HG03571 (cell line): ENCODE results near the gene NEMP1.
"Not testable (repeated sequence)": the region's sequence is repeated elsewhere in the genome, so short reads cannot be mapped to it uniquely, and the experiment has no call there.

Experiments
- ATAC-seq: cut with Tn5 transposase; IDR thresholded peaks from one replicate; pipeline ENCODE4 v1.9.1; 2021; ENCODE audit not compliant: unreplicated experiment

The NEMP1 gene, protein sequence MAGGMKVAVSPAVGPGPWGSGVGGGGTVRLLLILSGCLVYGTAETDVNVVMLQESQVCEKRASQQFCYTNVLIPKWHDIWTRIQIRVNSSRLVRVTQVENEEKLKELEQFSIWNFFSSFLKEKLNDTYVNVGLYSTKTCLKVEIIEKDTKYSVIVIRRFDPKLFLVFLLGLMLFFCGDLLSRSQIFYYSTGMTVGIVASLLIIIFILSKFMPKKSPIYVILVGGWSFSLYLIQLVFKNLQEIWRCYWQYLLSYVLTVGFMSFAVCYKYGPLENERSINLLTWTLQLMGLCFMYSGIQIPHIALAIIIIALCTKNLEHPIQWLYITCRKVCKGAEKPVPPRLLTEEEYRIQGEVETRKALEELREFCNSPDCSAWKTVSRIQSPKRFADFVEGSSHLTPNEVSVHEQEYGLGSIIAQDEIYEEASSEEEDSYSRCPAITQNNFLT

GRCh38 chr12:57078519-57079404 is at the start of gene NEMP1:
NEMP1 (minus strand) TSS chr12:57078791; CDS start chr12:57078745, 46 bp downstream.
- peak; percentile 95 for ATAC-seq

DNA sequence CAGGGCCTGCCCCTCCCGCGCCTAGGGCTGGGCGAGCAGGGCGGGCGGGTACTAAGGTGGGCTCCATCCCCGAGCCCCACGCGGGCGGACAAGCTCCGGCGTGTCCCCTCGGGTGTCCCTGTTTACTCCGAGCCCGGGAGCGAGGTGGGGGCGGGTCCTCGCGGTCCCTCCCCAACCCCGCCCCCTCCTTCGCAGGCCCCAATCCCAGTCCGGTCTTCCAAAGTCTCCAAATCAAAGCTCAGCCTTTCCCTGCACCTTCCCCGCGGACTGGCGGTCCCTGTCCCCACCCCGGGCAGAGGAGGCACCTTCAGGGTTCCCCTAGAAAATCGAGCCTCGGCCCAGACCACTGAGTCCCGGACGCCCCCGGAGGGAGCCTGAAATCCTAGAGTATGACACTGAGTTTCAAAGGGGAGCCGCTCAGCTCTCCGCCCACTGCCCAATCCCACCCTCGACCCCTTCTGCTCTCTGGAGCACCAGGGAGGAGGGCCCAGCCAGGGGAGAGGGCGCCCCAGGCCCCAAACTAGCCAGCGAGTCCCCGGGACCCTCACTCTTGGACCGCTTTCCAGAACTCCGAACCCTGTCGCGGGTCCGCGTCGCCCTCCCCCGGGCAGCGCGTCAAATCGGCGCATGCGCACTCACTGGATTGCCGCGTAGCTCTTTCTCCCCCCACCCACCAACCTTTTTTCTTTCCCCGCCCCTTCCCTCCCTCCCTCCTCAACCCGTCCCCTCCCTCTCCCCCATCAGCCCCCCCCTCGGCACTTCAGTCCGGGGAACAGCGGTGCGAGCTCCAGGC is 49.3 kb upstream of the NEMP1 start, which contains the start of gene LRP1:
Gene LRP1, plus strand, starts transcription at position 758 of the 793 bp plus-strand sequence. CDS start 482 bp downstream, outside the sequence.
- ATAC-seq = no peak

- ATAC-seq = no peak
Measured at GRCh38 chr12:57127101-57127725, 48.6 kb upstream of the NEMP1 start.

DNA sequence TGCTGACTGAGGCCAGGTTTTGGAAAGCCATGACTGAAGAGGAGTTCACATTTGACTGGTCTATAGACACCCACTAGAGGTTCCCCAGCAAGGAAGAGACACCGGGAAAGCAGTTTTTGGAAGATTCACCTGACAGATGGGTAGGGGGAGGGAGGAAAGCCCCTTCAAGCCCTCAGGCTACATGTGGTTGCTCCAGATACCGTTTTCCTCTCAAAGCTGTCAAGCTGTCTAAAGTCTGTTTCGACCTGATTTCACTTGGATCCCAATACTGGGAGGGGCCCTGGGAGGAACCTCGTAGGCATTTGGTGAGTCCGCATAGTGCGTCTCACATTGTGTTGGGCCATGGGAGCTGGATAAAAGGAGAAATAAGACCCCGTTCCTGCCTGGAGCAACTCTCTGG is 48.0 kb upstream of the NEMP1 start:
- no peak for ATAC-seq

DNA sequence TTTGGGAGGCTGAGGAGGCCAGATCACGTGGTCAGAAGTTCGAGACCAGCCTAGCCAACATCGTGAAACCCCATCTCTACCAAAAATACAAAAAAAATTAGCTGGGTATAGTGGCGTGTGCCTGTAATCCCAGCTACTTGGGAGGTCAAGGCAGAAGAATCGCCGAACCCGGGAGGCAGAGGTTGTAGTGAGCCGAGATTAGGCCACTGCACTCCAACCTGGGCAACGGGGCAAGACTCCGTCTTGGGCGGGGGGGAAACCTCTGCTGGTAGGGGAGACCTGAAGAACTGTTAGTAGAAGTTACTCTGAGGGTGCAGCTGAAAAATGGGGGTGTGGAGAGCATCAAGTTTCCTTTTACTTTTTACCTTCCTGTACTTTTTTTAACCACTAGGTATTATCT is 47.5 kb upstream of the NEMP1 start:
- ATAC-seq = no peak

DNA sequence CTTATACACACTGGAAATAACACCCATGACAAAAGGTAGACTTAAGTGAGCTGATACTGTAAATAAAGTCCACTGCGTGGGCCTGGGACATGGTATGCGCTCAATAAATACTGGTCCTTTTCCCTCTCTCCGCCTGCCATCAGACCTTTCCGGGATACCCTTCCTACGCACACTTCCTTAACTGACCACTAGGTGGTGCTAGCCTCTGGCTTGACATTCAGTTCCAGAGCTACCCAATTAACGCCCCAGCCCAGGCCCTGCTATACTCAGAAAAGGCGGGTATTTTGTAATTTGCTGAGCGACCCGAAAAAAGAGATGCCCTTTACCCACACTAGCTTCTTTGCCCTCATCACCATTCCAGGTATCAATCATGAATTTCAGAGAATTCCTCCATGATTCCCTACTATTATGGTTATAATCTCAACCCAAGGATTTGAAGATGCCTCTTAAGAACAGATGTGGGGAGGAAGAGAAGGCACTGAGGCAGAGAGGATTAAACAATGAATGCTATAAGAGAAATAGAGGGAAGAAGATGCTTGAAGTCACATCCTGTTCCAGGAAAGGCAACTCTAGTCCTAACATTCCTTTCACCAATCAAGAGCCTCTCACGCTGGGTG is 45.8 kb upstream of the NEMP1 start:
- no peak for ATAC-seq

DNA sequence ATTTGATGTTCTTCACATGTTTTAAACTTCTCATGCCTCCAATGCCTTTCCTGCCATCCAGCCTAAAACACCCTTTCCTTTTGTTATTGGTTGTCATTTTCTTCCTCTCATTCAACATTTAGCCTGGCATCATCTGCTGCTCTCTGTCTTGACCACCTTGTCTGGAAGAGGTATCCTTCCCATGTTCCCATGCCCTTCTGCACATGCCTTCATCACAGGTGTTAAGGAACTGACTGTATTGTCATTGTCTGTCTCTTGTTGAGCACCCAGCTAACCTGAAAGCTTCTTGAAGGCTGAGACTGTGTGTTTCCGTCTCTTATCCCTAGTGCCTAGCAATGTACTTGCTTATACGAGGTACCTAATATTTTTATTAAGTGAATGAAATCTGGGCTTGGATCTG is 45.2 kb upstream of the NEMP1 start:
- ATAC-seq = no peak

DNA sequence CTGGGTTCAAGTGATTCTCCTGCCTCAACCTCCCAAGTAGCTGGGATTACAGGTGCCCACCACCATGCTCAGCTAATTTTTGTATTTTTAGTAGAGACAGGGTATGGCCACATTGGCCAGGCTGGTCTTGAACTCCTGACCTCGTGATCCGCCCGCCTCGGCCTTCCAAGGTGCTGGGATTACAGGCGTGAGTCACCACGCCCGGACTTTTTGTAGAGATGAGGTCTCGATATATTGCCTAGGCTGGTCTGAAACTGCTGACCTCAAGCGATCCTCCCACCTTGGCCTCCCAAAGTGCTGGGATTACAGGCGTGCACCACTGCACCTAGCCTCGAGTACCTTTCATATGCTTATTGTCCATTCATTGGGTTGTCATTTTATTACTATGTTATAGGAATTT is 42.1 kb upstream of the NEMP1 start:
- not testable (repeated sequence) for ATAC-seq

GRCh38 chr12:57119294-57120085 is 40.9 kb upstream of the NEMP1 start:
- ATAC-seq = no peak

DNA sequence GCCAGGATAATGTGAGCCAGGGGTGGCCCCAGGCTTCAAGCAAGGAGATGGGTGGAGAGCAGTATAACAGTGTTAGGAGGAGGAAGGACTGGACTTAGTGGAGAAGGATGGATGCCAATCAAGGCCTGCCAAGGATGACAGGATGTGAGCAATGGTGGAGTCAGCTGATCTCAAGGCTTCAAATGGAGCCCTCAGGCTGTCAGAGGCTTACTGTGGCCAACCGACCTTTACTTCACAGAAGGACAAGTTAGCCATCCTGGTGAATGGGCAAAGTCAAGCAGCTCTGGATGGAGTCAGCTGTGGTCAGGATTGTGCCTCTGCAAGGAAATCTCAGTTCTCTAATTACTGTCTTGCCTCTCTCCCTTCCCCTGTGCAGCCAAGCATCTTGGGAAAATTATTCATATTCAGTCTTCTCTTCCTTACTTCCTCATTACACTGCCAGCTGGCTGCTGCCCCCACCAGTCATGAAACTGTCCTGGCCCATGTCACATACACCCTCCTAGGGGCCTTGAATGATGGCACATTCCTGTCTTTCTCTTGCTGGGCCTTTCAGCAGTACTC is 40.2 kb upstream of the NEMP1 start:
- ATAC-seq = no peak

DNA sequence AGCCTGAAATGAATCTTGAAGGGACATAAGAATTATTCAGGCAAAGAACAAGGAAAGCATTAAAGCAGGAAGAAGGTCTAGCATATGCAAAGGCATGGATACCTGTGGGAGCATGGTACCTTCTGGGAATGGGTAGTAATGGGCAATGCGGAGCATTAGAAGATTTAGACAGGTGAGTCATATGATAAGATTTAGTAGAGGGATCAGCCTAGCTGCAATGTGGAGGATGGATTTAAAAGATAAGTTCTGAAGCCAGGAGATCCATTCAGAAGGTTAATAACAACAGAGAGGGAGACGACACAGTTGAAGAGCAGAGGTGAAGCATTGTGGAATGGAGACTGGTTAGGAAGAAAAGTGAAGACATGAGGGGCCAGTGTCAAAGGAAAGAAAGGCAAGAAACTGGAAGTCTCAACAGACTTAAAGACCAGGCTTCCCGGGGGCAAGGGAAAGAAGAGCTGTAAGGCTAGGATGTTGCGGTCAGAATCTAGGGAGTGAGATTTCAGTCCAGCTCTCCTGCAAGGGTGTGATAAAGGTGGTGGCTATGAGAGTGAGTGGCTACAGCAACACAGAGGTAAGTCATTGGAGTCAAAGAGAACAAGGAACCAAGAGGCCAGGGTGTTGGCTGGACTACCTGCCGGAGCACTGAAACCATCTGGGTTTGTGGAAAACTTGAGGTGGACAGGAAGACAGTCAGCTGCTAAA is 38.1 kb upstream of the NEMP1 start:
- ATAC-seq = no peak

GRCh38 chr12:57112492-57113294 is 34.1 kb upstream of the NEMP1 start:
- ATAC-seq = peak; percentile 44

- peak; percentile 50 for ATAC-seq
Measured at GRCh38 chr12:57111031-57111734, 32.6 kb upstream of the NEMP1 start, which contains the start of gene STAT6. STAT6 (minus strand) TSS chr12:57111362; CDS start chr12:57108278, 3,084 bp downstream.

- ATAC-seq = peak; percentile 53
Measured at GRCh38 chr12:57110104-57111030, 31.8 kb upstream of the NEMP1 start.

DNA sequence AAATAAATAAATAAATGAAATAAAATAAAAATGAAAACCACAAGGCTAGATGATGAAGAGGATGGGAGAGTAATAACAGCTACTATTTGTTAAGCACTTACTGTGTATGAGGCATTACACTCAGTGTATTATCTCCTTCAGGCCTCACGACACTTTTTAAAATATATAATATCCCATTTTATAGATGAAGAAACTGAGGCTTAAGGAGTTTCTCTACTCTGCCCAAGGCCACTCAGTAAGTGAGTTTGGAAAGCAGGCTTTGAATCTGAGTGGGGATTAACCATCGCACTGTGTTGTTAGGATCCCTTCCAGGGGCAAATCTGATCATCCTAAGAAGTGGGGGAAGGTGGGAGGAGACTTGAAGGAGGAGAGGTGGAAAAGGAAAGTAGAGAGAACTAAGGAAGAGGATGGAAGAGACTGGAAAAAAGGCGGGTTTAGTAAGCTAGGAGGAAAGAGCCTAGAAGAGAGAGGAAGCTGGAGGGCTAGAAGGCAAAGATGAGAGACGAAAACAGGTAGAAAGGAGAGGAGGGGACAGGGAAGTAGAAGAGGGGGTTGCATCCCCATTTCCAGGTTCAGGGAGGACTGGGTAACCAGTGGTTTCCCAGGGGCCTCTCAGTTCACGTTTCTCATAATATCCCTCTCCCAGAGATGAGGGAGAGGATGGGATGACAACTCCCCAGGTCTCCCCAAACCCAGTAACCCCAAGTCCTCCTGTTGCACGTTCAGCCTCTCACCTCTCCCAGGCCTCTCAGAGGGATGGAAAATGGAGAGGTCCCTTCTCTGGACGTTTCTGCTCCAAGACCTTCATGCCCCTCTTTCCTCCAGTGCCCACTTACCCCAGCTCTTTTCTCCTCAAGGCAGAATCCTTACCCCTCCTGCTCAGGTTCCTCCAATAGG is 30.9 kb upstream of the NEMP1 start:
- no peak for ATAC-seq
